ENCODE results near the gene CYB5R2. TPM values are rescaled to one million over a fixed set of nuclear protein-coding genes. Genes with fewer than 3 reads are reported as not detected.

Gene CYB5R2
- total RNA-seq, 1 experiment from 2014 or later = 16.7 TPM

- H3K79me2 ChIP-seq (ENCODE audit: low read depth) = no peaks in the 10 kb centered on the region
- POLR2A ChIA-PET (ENCODE audit: unreplicated experiment) = no interaction called here
- no peaks in the 10 kb centered on the region for H3K9me2 ChIP-seq (ENCODE audit: insufficient read depth)
- CTCF ChIA-PET = no interaction called here
- H3K4me1 ChIP-seq (replicated peaks; ENCODE audit: insufficient read depth) = no peaks in the 10 kb centered on the region
- no peak overlapping the region for H3K4me2 ChIP-seq
- H3K27ac ChIP-seq = no peak overlapping the region
- H3K27me3 ChIP-seq (ENCODE audit: insufficient read depth, low read depth) = no peaks in the 10 kb centered on the region
- no peak for DNase-seq
- no peaks in the 10 kb centered on the region for H3K9me3 ChIP-seq (ENCODE audit: insufficient read depth, low read depth)
- intact Hi-C loops (cut with micrococcal nuclease; ENCODE audit: unreplicated experiment) = loop anchor here (10.0 kb wide), 1 partner anchor 334 kb away; no protein-coding TSS in a partner anchor
- H3K4me3 ChIP-seq = no peak overlapping the region
- TF ChIP-seq, protein P1, sequence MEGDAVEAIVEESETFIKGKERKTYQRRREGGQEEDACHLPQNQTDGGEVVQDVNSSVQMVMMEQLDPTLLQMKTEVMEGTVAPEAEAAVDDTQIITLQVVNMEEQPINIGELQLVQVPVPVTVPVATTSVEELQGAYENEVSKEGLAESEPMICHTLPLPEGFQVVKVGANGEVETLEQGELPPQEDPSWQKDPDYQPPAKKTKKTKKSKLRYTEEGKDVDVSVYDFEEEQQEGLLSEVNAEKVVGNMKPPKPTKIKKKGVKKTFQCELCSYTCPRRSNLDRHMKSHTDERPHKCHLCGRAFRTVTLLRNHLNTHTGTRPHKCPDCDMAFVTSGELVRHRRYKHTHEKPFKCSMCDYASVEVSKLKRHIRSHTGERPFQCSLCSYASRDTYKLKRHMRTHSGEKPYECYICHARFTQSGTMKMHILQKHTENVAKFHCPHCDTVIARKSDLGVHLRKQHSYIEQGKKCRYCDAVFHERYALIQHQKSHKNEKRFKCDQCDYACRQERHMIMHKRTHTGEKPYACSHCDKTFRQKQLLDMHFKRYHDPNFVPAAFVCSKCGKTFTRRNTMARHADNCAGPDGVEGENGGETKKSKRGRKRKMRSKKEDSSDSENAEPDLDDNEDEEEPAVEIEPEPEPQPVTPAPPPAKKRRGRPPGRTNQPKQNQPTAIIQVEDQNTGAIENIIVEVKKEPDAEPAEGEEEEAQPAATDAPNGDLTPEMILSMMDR (conservative IDR thresholded peaks at IDR 0.05) = no peak
- no peak for TF ChIP-seq EZH2 (IDR thresholded peaks at IDR 0.05; ENCODE audit: low read depth)
- no peaks in the 10 kb centered on the region for H3F3A ChIP-seq (ENCODE audit: insufficient read depth, low read depth)
- H2AFZ ChIP-seq = no peak overlapping the region
- H4K20me1 ChIP-seq (ENCODE audit: insufficient read depth) = no peaks in the 10 kb centered on the region
- H3K36me3 ChIP-seq (ENCODE audit: low read depth) = no peaks in the 10 kb centered on the region
- no TSS peak for BruUV-seq (replicated peaks)
Measured at GRCh38 chr11:7689239-7689638, 15.9 kb upstream of the CYB5R2 start.

DNA sequence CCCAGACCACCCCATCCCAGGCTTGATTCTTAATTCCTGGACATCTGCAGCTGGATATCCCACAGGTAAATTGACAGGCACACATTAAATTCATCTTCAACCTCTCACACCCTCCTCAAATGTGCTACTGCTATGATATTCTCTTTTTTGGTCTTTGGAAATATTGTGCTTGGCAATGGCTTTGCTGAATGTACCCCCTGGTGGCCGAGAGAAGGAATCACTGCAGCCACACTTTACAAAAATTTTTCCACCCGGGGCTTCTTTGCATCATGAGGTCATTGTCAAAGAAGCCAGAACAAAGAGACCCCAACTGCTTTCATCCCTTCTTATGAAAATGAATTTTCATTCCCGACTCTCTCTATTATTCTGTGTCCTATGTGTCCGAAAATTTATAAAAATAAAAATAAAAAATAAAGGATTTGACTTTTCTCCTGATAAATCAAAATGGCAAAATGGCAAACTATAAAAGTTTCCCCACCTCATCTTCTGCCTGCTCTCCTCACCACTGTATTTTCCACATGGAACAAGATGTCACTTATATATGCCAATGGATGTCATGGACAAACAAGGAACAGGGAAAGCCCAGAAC is 15.0 kb upstream of the CYB5R2 start:
- Histone ChIP-seq H4K20me1 (ENCODE audit: insufficient read depth) (no peaks in the 10 kb centered on the region), H3K4me3 (no peak overlapping the region), H3K36me3 (ENCODE audit: low read depth) (no peaks in the 10 kb centered on the region), H3K9me3 (ENCODE audit: insufficient read depth, low read depth) (no peaks in the 10 kb centered on the region), H3K4me2 (no peak overlapping the region), H3K27me3 (ENCODE audit: insufficient read depth, low read depth) (no peaks in the 10 kb centered on the region), H3K9me2 (ENCODE audit: insufficient read depth) (no peaks in the 10 kb centered on the region), H2AFZ (no peak overlapping the region), H3K79me2 (ENCODE audit: low read depth) (no peaks in the 10 kb centered on the region), H3K27ac (no peak overlapping the region), H3K4me1 (replicated peaks; ENCODE audit: insufficient read depth) (no peaks in the 10 kb centered on the region), H3F3A (ENCODE audit: insufficient read depth, low read depth) (no peaks in the 10 kb centered on the region)
- POLR2A ChIA-PET (ENCODE audit: unreplicated experiment) = no interaction called here
- no TSS peak for BruUV-seq (replicated peaks)
- intact Hi-C loops (cut with micrococcal nuclease; ENCODE audit: unreplicated experiment) = loop anchor here (10.0 kb wide), 1 partner anchor 334 kb away; no protein-coding TSS in a partner anchor
- no peak for DNase-seq
- CTCF ChIA-PET = no interaction called here
- TF ChIP-seq, protein P1 (conservative IDR thresholded peaks at IDR 0.05) = peak; percentile 76
- TF ChIP-seq EZH2 (IDR thresholded peaks at IDR 0.05; ENCODE audit: low read depth) = no peak

- H4K20me1 ChIP-seq (ENCODE audit: insufficient read depth) = no peaks in the 10 kb centered on the region
- no peaks in the 10 kb centered on the region for H3K9me3 ChIP-seq (ENCODE audit: insufficient read depth, low read depth)
- H3K4me1 ChIP-seq (replicated peaks; ENCODE audit: insufficient read depth) = no peaks in the 10 kb centered on the region
- ChIA-PET CTCF (no interaction called here), POLR2A (ENCODE audit: unreplicated experiment) (no interaction called here)
- BruUV-seq (replicated peaks) = no TSS peak
- H3K9me2 ChIP-seq (ENCODE audit: insufficient read depth) = no peaks in the 10 kb centered on the region
- intact Hi-C loops (cut with micrococcal nuclease; ENCODE audit: unreplicated experiment) = loop anchor here (10.0 kb wide), 1 partner anchor 333 kb away; no protein-coding TSS in a partner anchor
- no peak overlapping the region for H3K4me3 ChIP-seq
- TF ChIP-seq EZH2 (IDR thresholded peaks at IDR 0.05; ENCODE audit: low read depth) = no peak
- TF ChIP-seq, protein P1 (conservative IDR thresholded peaks at IDR 0.05) = no peak
- no peaks in the 10 kb centered on the region for H3F3A ChIP-seq (ENCODE audit: insufficient read depth, low read depth)
- H3K4me2 ChIP-seq = no peak overlapping the region
- DNase-seq = no peak
- no peak overlapping the region for H2AFZ ChIP-seq
- H3K27me3 ChIP-seq (ENCODE audit: insufficient read depth, low read depth) = no peaks in the 10 kb centered on the region
- H3K27ac ChIP-seq = no peak overlapping the region
- no peaks in the 10 kb centered on the region for H3K36me3 ChIP-seq (ENCODE audit: low read depth)
- no peaks in the 10 kb centered on the region for H3K79me2 ChIP-seq (ENCODE audit: low read depth)
Measured at GRCh38 chr11:7687386-7687785, 14.1 kb upstream of the CYB5R2 start.

Measured in PC-9 (cell line).